Measurements from ENCODE around the gene STARD4.

STARD4 gene

DNA sequence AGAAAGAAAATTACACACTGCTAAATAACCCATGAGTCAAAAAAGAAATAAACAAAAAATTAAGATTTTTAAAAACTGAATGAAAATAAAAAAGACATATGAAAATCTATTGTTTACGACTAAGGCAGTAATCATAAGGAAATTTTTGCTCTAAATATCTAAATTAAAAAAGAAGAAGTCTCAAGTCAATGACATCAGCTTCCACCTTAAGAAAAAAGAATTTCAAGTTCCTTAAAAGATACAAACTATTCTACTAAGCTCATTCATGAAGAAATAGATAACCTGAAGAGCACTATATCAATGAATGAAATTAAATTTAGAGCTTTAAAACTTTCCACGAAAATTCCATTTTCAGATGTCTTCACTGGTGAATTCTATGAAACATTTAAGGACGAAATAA, 15.7 kb upstream of the STARD4 start:
- TF ChIP-seq, protein P1, sequence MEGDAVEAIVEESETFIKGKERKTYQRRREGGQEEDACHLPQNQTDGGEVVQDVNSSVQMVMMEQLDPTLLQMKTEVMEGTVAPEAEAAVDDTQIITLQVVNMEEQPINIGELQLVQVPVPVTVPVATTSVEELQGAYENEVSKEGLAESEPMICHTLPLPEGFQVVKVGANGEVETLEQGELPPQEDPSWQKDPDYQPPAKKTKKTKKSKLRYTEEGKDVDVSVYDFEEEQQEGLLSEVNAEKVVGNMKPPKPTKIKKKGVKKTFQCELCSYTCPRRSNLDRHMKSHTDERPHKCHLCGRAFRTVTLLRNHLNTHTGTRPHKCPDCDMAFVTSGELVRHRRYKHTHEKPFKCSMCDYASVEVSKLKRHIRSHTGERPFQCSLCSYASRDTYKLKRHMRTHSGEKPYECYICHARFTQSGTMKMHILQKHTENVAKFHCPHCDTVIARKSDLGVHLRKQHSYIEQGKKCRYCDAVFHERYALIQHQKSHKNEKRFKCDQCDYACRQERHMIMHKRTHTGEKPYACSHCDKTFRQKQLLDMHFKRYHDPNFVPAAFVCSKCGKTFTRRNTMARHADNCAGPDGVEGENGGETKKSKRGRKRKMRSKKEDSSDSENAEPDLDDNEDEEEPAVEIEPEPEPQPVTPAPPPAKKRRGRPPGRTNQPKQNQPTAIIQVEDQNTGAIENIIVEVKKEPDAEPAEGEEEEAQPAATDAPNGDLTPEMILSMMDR (IDR thresholded peaks at IDR 0.05; ENCODE audit: extremely low read depth, missing control alignments): no peak
- no peak for DNase-seq (ENCODE audit: low spot score)

DNA sequence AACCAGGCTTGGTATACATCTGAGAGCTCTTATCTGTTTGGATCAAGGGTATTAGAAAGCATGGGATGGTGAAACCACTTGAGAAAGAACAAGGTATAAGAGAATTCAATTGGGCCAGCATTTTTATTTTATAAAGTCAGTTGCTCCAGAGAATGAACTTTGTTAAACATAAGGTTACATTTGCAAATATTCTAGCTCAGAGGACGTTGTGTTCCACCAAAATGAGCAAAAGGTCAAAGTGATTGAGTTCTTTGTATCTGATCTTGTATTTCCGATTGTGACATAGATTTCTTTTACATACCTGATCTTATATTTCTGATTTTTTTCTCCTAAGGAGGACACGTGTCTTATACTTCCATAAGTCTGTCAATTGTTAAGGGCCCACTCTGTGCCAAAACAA, 8.6 kb upstream of the STARD4 start:
- DNase-seq (ENCODE audit: low spot score): no peak
- TF ChIP-seq, protein P1 (IDR thresholded peaks at IDR 0.05; ENCODE audit: extremely low read depth, missing control alignments): no peak

DNA sequence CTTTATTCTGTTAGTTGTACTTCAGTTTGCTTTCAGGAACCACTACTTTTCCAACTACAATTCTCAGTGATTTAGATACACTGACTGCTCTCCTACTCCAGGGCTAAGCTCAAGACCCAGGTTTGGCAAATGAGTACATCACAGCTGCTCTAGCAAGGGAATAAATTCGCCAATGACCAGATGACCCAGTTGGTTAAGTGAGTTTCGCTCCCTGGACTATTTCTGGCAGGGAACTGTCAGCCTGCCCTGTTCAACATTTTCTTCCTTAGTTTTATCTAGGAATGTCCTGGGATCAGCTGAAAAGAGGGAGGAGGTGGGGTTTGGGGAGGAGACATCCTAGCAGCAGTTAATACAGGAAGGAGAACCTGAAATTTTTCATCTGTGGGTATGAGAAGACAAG, 6.4 kb upstream of the STARD4 start:
- TF ChIP-seq, protein P1 (IDR thresholded peaks at IDR 0.05; ENCODE audit: extremely low read depth, missing control alignments): no peak
- DNase-seq (ENCODE audit: low spot score): no peak

DNA sequence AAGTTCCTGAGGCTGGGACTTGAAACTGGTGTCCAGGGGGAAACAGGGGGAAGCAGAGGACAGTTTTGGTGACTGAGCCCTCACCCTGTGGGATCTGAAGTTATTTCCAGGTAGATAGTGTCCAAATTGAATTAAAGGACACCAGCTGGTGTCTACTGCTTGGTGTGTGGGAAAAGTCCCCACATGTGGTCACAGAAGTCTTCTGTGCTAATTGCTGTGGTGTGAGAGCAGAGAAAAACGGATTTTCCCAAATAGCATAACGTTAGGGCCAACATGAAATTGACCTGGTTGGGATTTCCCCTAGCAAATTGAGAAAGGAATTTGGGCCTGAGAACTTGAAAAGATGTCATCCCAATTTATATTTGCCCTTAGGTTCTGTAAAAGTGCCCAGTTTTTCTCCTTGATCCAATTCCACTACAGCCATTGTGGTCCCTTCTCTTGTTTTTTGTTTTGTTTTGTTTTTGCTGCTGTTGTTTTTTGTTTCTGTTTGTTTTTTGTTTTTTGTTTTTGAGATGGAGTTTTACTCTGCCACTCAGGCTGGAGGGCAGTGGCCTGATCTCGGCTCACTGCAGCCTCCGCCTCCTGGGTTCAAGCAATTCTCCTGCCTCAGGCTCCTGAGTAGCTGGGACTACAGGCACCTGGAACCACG, 5.6 kb upstream of the STARD4 start:
- TF ChIP-seq, protein P1 (IDR thresholded peaks at IDR 0.05; ENCODE audit: extremely low read depth, missing control alignments): no peak
- no peak for DNase-seq (ENCODE audit: low spot score)

DNA sequence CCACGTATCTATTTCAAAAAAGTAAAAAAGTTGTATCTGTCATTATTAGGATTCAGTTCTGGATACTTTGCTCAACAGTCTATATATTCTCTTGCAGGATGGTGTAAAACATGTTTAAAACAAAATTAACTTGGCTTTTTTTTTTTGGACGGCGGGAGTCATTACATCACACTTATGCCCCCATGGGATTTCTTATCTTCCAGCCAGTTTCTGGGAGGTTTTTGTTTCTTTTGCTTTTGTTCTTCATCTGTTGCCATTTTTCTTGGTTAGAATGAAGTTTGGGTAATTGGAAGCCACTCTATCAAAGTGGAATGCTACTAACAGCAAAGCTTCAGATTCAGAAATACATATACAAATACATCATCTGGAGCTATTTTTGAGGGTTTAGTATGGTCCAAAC, 1.8 kb upstream of the STARD4 start:
- TF ChIP-seq, protein P1 (IDR thresholded peaks at IDR 0.05; ENCODE audit: extremely low read depth, missing control alignments): no peak
- DNase-seq (ENCODE audit: low spot score): no peak

DNA sequence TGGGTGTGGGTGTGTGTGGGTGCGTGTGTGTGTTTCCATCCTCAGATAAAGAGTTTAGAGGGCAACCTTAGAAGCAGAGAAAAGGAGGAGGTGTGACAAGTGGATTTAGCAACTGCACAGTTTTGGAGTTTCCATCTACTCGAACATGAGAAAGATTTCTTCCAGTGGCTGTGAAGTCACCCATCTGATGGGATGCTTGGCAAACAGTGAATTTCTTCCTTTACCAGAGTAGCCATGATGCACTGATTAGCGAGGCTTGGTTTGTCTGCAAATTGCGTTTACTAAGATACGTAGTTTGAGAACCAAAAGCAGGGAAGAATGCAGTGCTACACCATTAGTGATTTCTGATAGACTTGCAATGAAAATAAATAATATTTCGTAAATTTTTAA, 791 bp upstream of the STARD4 start:
- DNase-seq (ENCODE audit: low spot score): no peak
- TF ChIP-seq, protein P1 (IDR thresholded peaks at IDR 0.05; ENCODE audit: extremely low read depth, missing control alignments): no peak

DNA sequence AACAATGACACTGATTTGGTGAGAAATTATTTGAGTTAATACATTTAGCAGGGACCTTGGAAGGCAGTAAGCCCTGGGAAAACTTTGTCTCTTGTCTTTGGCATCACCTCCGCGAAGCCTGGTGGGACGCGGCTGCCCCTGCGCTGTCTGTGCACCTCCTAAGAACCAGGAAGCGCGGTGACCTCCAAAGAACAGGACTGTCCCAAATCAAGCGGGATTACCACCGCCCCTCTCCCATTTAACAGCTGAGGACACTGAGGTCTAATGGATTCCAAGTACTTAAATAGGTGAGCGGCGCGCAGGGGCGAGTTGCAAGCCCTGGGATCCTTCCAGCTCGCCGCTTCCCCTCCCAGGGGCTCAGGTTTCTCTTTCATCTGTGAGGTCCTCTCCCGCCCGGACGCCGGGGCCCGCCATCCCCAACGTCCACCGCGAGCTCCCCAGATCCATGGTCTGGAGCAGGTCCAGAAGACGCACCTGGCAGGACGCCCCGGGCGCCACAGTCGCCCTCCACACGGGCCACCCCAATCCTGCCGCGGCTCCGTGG, 432 bp downstream of the STARD4 start:
- TF ChIP-seq, protein P1 (IDR thresholded peaks at IDR 0.05; ENCODE audit: extremely low read depth, missing control alignments): no peak
- peak; percentile 22 for DNase-seq (ENCODE audit: low spot score)
